GM21619 (cell line): Measurements from ENCODE around the gene DAD1.

Experiments
- ATAC-seq: cut with Tn5 transposase; IDR thresholded peaks from one replicate; pipeline ENCODE4 v1.9.1; 2021; ENCODE audit not compliant: unreplicated experiment

The DAD1 gene

DNA sequence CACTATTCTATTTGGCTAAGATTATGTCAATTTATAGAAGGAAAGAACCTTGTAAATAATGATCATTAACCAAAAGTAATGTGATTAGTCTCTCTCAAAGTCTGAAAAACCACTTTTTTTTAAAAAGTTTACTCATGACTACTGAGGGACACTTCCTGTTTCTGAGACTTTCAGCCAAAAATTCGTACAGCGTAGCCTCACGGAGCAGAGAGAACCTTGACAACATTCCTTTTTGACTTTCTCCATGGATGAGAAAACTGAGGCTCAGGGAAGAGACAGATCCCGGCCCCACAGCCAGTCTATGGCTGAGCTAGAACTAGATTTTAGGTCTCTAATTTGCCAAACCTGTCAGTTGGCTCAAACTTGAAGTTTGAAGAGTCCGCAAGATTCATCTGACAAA is 68.2 kb downstream of the DAD1 start:
- ATAC-seq, result no peak

DNA sequence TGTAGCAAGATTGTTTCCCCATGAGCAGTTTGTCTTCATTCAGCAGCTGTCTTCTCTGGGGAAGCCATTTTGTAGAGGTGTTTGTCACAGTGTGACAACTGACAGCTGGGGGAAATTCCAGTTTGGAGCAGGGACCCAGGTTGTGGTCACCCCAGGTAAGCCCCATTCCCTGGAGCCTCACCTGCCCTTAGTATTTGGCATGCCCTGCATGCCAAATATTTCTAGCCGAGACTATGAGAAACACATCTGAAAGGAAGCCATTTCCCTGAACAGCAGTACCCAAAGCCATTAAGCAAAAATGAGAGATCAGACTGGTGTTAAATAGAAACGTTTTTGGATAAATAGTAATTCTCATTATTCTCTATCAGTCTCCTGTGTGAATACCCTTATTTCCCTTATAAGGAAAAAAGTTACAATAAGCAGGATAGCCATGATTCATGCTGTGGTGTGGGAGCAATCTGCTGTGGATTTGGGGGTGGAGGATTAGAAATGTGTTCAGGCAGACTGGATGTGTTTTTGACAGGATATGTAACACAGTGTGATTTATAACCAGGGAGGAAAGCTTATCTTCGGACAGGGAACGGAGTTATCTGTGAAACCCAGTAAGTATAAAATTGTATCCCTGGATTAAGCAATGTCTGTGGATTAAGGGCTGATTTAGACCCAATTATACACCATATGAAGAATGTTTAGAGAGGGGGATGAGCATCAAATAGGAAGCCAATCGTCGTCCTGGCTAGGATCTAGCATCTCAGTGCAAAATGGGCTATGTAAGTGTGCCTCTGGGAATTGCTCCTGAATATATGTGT is 68.9 kb downstream of the DAD1 start:
- ATAC-seq, result no peak

DNA sequence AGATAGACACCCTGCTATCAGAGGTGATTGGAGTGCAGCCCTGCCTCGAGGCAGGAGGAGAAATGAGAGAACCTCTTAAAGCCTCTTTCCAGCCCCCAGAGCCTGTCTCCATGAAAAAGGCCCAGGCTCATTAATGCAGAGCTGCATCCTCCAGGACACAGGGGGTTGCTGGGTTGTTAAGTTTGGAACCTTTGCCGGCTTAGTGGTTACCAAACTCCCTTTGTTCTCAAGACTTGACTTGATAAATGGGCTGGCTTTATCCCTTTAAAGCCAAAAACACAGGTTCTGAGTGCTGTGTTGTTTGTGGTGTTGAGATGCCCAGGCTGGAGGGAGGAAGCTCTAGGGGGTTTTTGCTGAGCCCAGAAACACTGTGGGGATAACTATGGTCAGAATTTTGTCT is 71.0 kb downstream of the DAD1 start:
- no peak for ATAC-seq

GRCh38 chr14:22517117-22517720 is 71.8 kb downstream of the DAD1 start:
- ATAC-seq, result no peak

DNA sequence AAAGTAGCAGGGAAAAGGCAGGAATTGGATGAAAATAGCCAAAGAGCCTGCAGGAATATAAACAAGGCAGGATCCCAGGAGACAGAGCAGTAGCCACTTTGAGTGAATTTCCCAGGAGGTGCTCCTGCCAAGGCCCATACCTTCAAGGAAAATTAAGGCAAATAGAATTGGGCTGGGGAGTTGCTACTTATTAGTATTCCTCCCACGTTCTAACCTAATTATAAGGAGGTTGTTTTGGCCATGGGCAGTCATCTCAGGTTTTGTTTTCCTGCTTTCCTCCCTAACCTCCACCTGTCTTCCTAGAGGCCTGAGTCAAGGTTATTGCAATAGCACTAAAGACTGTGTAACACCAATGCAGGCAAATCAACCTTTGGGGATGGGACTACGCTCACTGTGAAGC is 73.1 kb downstream of the DAD1 start:
- ATAC-seq, result no peak
